ENCODE measurements around the gene FGD2. TPM values are rescaled to one million over a fixed set of nuclear protein-coding genes. Genes with fewer than 3 reads are reported as not detected.

Gene FGD2
- total RNA-seq, 2 donors from 2014 or later = 3.4 to 17.9 TPM

DNA sequence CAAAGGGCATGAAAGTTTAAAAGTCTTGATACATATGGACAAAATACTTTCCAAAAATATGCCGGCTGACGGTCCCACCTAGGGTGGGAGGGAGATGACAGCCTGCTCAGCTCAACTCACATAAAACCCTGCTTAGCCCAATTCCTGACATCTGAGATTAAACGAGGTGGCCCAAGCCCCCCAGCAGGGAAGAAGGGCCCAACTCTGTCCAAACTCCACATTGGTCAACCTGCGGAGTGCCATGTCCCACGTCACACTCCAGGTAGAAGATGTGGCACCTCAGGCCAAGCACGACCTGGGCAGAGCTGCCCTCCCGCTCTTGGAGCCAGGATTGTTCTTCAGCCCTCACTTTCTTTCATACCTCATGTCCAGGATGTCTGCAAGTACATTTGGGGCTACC lies 48.2 kb downstream of the FGD2 start:
- WGBS = 85% methylated on average over 7 of the region's 7 CpGs
- TF ChIP-seq POLR2A (IDR thresholded peaks at IDR 0.05) (no peak), POLR2AphosphoS5 (IDR thresholded peaks at IDR 0.05) (no peak)
- TF ChIP-seq, protein P1, sequence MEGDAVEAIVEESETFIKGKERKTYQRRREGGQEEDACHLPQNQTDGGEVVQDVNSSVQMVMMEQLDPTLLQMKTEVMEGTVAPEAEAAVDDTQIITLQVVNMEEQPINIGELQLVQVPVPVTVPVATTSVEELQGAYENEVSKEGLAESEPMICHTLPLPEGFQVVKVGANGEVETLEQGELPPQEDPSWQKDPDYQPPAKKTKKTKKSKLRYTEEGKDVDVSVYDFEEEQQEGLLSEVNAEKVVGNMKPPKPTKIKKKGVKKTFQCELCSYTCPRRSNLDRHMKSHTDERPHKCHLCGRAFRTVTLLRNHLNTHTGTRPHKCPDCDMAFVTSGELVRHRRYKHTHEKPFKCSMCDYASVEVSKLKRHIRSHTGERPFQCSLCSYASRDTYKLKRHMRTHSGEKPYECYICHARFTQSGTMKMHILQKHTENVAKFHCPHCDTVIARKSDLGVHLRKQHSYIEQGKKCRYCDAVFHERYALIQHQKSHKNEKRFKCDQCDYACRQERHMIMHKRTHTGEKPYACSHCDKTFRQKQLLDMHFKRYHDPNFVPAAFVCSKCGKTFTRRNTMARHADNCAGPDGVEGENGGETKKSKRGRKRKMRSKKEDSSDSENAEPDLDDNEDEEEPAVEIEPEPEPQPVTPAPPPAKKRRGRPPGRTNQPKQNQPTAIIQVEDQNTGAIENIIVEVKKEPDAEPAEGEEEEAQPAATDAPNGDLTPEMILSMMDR (IDR thresholded peaks at IDR 0.05) = no peak
- Histone ChIP-seq H3K9me3 (no peaks in the 10 kb centered on the region), H3K27ac (no peak overlapping the region), H3K4me3 (no peak overlapping the region), H3K4me1 (replicated peaks) (no peaks in the 10 kb centered on the region), H3K27me3 (replicated peaks; ENCODE audit: insufficient read depth) (no peaks in the 10 kb centered on the region), H3K36me3 (no peaks in the 10 kb centered on the region)
- intact Hi-C loops (cut with DNase I) = loop anchor here (10.0 kb wide), 1 partner anchor 151 kb away; no protein-coding TSS in a partner anchor
- no peak for DNase-seq (ENCODE audit: low spot score)

DNA sequence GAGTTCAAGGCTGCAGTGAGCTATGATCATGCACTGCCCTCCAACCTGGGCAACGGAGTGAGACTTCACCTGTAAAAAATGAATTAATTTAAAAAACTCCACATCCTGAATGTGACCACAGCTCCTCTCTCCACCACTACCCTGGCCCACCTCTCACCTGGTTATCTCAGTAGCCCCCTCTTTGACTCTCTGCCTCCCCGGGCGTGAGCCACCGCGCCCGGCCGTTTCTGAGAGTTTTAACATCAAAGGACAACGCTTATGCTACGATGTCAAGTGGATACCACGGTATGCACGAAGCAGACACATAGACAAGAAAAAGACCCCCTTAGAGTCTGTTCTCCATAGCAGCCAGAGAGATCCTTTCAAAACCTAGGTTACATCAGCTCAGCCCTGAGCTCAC lies 48.7 kb downstream of the FGD2 start:
- Histone ChIP-seq H3K4me3 (no peak overlapping the region), H3K27me3 (replicated peaks; ENCODE audit: insufficient read depth) (no peaks in the 10 kb centered on the region), H3K9me3 (no peaks in the 10 kb centered on the region), H3K27ac (no peak overlapping the region), H3K4me1 (replicated peaks) (no peaks in the 10 kb centered on the region), H3K36me3 (no peaks in the 10 kb centered on the region)
- WGBS = 87% methylated on average over 11 of the region's 11 CpGs
- intact Hi-C loops (cut with DNase I) = loop anchor here (10.0 kb wide), 1 partner anchor 151 kb away; no protein-coding TSS in a partner anchor
- TF ChIP-seq, protein P1 (IDR thresholded peaks at IDR 0.05) = no peak
- TF ChIP-seq POLR2A (IDR thresholded peaks at IDR 0.05) (no peak), POLR2AphosphoS5 (IDR thresholded peaks at IDR 0.05) (no peak)
- DNase-seq (ENCODE audit: low spot score) = no peak

DNA sequence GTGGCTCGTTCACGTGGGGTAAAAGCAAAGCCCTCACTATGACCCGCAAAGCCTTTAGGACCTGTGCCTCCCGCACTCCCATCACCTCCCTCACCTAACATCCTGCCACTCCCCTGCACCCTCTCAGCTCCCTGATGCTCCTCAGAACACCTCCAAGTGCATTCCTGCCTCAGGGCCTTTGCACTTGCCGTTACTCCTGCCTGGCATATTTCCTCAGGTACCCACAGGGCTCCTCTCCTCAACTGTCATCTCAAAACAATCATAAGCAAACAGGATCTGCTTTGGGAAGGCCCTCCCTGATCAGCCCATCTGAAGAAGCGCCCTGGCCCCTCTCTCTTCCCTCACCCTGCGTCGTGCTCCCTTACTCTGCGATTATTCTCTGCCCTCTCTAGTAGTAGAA lies 49.1 kb downstream of the FGD2 start:
- no peaks in the 10 kb centered on the region for H3K27me3 ChIP-seq (replicated peaks; ENCODE audit: insufficient read depth)
- DNase-seq (ENCODE audit: low spot score) = no peak
- intact Hi-C loops (cut with DNase I) = loop anchor here (10.0 kb wide), 1 partner anchor 150 kb away; no protein-coding TSS in a partner anchor
- no peak overlapping the region for H3K27ac ChIP-seq
- no peaks in the 10 kb centered on the region for H3K4me1 ChIP-seq (replicated peaks)
- TF ChIP-seq POLR2AphosphoS5 (IDR thresholded peaks at IDR 0.05) (no peak), POLR2A (IDR thresholded peaks at IDR 0.05) (no peak)
- TF ChIP-seq, protein P1 (IDR thresholded peaks at IDR 0.05) = no peak
- WGBS = 93% methylated on average over 9 of the region's 9 CpGs
- no peak overlapping the region for H3K4me3 ChIP-seq
- no peaks in the 10 kb centered on the region for H3K9me3 ChIP-seq
- H3K36me3 ChIP-seq = no peaks in the 10 kb centered on the region

DNA sequence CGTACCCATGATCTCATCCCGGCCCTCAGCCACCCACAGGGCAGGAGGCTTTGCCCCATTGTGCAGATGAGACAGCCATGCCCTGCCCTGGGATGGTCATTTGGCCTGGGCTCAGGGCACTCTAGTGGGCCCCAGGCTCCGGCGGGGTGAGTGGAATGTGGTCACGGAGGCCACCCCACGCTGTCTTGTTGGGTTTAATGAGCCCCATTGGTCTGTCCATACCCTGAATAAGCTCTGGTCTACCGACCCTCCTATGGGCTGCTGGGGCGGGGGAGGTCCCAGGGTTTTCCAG lies 50.6 kb downstream of the FGD2 start:
- Histone ChIP-seq H3K27ac (peak overlapping the region; percentile 22 to 55), H3K4me1 (replicated peaks) (no peaks in the 10 kb centered on the region), H3K9me3 (no peaks in the 10 kb centered on the region), H3K36me3 (no peaks in the 10 kb centered on the region), H3K27me3 (replicated peaks; ENCODE audit: insufficient read depth) (no peaks in the 10 kb centered on the region), H3K4me3 (no peak overlapping the region)
- DNase-seq (ENCODE audit: low spot score) = no peak
- 64% methylated on average over 8 of the region's 8 CpGs for WGBS
- intact Hi-C loops (cut with DNase I) = loop anchor here (5.0 to 10.0 kb wide), 2 partner anchors 76 to 149 kb away; no protein-coding TSS in a partner anchor
- TF ChIP-seq, protein P1 (IDR thresholded peaks at IDR 0.05) = no peak
- TF ChIP-seq POLR2AphosphoS5 (IDR thresholded peaks at IDR 0.05) (no peak), POLR2A (IDR thresholded peaks at IDR 0.05) (no peak)

DNA sequence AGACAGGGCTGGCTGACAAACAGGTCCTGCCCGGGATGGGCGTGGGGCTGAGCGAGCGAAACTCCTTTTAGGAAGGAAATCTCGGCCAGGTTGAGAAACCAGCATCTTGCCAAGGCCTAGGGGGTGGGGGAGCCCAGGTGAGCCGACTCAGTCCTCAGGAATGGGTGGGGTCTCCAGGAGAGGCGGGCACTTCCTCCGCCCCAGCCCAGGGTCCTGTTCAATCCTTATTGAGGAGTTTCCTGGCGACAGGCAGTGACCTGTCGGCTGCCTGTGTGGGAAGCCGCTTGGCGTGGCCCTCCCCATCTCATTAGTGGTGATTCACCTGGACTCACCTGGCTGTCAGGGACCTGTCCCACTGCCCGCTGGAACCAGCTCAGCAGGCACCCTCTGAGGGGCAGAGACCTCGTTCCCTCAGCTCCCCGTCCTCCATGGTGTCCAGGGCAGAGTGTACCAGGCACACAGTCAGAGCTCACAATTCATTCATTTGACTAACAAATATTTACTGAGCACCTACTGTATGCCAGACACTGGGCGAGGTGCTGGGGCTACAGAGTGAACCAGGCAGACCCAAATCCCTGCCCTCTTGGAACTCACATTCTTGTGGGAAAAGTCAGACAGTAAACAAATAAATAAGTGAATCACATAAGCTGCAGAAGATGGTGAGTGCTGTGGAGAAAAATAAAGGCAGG lies 51.1 kb downstream of the FGD2 start:
- Histone ChIP-seq H3K27me3 (replicated peaks; ENCODE audit: insufficient read depth) (no peaks in the 10 kb centered on the region), H3K27ac (peak overlapping the region; percentile 22 to 55), H3K4me3 (no peak overlapping the region), H3K9me3 (no peaks in the 10 kb centered on the region), H3K4me1 (replicated peaks) (no peaks in the 10 kb centered on the region), H3K36me3 (no peaks in the 10 kb centered on the region)
- 51% methylated on average over 14 of the region's 16 CpGs for WGBS
- TF ChIP-seq POLR2AphosphoS5 (IDR thresholded peaks at IDR 0.05) (peak; percentile 76), POLR2A (IDR thresholded peaks at IDR 0.05) (no peak)
- TF ChIP-seq, protein P1 (IDR thresholded peaks at IDR 0.05) = no peak
- DNase-seq (ENCODE audit: low spot score) = peak; percentile 86
- intact Hi-C loops (cut with DNase I) = loop anchor here (5.0 to 10.0 kb wide), 2 partner anchors 76 to 148 kb away; no protein-coding TSS in a partner anchor

Measured in prostate gland (tissue), 2 donors.